Smooth muscle cell of the brain vasculature (primary cell): ENCODE results near the gene RNF224.

Experiments
- DNase-seq: peaks from one replicate; pipeline ENCODE4 v3.0.0-alpha.2; 2012; ENCODE audit warnings: low read depth, low spot score

RNF224 gene

GRCh38 chr9:137273611-137274320 is 46.5 kb downstream of the RNF224 start:
- no peak for DNase-seq

DNA sequence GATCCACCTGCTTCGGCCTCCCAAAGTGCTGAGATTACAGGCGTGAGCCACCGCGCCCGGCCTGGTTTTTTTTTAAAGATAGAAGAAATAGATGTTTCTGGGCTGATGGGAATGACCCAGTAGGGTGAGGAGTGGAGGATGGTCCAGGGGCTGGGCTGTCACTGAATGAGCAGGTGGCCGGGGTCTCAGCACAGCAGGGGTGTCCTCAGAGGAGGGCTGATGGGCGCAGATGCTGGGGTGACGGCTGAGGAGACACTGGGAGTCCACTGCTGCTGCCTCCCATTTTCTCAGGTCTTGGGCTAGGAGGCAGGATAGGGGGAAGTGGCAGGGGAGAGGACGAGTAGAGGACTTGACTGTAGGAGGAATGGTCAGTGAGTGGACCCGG is 47.9 kb downstream of the RNF224 start:
- DNase-seq: no peak

DNA sequence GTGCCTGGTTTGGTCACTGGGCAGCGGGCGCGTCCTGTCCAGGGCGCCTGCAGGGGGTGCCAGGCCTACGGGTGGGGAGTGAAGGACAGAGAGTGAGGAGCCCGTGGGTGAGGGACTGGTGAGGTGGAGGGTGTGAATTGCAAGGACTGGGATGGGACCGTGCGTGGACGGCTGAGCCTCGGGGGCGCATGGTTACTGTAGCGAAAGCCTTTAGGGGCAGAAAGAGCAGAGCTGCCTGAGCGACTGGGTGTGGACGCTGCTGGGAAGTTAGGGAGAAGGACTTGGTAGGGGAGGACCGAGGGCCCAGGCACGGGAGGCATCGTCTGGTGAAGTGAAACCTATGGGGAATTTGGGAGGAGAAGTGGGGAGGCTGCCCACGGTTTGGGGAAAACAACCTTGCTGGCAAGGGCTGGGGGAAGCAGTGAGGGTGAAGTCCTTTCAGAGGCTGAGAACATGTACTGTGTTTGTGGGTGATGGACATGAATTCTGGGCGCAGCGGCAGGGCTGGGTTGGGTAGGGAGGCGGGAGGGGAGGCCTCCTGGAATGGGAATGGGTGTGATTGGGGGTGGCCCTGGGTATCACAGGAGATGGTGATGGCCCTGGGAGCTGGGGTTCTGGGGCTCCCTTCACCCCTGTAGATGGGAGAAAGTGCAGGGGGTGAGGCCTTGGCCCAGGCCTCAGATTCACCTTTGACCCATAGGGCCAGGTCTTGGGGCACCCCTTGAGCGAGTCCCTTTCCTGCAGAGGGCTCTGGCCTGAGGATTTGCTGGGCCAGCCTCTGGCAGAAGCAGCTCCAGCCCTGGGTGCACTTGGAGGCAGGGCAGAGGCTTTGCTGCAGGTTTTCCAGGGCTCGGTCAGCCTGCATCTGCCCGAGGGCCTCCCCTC is 48.5 kb downstream of the RNF224 start:
- no peak for DNase-seq

- no peak for DNase-seq
Observed at GRCh38 chr9:137276473-137277328, 49.4 kb downstream of the RNF224 start.

GRCh38 chr9:137277329-137278041 is 50.2 kb downstream of the RNF224 start, which contains the start of gene TOR4A:
TOR4A (plus strand) TSS chr9:137277726; CDS start chr9:137278690, 964 bp downstream.
- DNase-seq: no peak

DNA sequence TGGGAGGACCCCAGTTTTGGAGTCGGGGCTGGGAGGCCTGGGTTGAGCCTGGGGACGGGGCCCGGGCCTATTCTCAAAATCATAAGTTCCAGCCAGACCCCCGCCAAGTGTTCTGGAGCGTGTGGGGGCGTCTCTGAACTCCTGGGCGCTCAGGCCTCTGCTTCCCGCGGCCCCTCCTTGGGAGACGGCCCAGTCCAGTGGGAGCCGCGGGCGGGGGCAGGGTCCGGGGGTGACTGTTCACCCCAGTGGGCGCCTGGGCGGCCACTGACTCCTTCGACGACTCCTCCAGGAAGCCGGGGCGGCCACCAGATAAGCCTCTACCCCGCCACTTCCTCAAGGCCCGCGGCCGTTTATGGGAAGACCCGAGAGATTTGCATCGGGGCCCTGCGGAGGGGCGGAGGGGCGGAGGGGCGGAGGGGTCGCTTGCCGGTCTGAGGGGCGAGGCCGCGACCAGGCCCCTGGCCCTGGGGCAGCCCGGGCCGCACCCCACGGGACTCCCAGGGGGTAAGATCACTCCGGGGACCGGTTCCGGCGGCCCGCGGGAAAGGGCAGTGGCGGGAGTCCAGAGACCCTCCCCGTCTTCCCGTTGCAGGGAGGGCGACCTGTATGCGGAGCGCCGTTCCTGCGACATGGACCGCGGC is 50.9 kb downstream of the RNF224 start:
- no peak for DNase-seq
